ENCODE data around the gene IFNE.
"Not testable (repeated sequence)": the region's sequence is repeated elsewhere in the genome, so short reads cannot be mapped to it uniquely, and the experiment has no call there.

Gene IFNE

DNA sequence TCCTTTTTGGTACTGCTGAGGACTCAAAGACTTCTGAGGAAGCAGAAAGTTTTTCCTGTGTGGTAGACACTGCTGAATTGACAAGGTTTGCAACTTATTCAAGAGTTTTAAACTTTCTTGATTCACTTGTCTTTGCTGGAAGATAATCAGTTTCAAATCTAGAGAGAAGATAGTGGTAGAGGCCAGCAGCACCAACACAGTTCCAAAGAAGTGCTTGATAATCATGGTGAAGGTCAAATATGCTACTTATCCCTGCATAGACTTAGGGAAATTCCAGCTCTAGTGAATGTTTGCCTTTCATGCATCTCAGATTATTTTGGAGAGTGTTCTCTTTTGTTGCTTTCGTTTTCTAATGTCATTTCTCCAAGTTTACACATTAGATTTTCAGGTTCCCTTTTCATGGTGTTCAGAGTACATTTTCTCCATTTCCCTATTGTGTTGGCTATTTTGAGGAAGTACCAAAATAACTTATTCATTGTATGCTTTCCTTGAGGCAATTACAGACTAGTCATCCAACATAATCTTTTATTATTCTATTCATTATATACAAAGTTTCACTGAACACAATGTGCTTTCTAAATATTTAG is 550 bp downstream of the IFNE start:
- DNase-seq = no peak

DNA sequence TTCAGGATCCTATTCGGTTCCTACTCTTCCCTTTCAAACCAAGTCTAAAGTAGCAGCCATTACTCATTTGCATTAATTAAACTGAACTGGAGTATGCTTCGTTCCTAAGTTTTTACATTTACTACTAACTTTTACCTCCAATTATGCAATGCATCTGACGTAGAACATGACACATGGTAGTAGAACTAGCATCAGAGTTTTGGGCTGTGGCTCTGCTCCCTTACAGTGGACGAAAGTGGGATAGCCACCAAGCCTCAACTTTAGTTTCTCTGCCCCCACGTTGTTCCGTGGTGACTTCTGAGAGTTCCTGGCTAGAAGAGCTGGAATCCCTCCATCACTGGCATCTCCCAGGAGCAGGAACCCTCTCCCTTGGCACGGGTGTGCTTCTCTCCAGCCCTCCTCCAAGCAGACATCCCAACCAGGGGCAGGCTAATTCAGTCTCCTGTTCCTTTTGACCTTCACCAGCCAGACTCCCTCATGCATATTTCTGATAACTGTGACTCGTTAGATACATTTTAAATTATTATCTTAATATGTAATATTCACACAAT is 2.9 kb downstream of the IFNE start:
- DNase-seq = no peak

DNA sequence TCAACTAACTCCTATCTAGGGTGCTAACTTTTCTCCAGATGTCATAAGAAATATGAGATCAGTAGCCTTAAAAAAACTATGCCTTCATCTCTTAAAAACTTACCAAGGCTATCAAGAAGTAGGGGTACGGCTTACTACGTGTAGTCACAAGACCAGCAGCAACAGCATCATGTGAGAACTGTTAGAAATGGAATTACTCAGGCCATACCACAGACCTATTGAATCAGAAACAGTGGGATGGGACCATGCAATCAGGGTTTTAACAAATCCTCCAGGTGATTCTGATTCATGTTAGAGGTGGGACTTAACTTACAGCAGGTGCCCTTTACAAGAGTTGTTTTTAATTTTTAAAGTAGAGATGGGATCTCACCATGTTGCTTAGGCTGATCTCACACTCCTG is 4.6 kb downstream of the IFNE start:
- DNase-seq = no peak

DNA sequence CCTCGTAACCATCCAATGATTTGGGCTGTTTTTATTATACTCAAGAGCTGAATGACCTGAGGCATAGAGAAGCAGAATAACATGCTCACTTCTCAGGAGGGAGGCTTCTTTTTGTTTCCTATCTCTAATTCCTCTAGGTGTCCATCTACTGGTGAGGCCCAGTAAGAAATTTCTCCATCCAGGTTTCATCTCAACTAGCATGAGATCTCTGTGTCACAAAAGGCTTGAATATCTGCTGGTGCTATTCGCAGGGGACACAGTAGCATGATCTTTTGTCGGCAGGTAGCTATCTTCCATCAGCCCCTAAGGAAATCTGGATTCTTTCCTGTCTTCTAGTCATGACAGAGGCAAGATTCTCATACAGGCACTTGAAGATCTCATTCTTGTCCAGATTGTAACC is 8.9 kb downstream of the IFNE start:
- no peak for DNase-seq

DNA sequence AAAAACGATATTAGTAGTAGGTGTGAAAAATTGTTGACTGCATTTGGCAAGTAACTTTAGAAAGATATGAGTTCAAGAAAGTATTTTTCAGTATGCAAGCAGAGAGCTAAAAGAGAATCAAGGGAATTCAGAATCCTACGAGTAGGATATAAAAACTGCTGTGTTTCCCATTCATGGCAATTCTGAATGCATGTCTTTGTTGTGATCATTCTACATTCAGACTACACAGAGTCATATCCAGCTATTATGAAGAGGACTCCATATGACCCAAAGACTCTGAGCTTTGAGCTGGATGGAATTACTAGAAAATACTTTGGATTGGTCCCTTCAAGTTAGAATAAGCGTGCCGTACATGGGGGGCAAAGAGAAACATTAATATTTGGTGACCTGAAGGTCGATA is 12.0 kb downstream of the IFNE start:
- no peak for DNase-seq

DNA sequence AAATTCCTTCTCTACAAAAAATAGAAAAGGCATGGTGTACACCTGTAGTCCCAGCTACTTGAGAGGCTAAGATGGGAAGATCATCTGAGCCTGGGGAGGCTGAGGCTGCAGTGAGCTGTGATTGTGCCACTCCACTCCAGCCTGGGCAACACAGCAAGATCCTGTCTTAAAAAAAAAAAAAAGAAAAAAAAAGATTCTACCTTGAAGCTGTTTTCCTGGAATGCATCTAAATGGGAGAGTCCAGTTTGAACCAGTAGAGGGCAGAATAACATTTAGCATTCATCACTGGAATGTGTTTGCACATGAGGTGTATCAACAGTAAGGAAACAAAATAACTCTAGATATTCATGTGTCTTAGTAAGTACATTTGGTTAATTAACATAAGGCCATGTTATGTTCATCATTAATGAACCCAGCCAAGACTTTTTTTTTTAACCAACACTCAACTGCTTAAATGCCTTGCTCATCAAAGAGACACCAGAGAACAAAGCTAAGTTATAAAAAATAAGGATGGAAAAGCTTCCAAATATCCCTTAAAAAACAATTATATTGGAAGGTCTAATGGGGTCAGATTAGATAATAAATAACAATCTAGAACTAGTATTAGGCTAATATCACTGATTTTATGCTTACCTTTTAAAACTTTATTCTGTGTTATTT is 16.1 kb downstream of the IFNE start:
- no peak for DNase-seq

DNA sequence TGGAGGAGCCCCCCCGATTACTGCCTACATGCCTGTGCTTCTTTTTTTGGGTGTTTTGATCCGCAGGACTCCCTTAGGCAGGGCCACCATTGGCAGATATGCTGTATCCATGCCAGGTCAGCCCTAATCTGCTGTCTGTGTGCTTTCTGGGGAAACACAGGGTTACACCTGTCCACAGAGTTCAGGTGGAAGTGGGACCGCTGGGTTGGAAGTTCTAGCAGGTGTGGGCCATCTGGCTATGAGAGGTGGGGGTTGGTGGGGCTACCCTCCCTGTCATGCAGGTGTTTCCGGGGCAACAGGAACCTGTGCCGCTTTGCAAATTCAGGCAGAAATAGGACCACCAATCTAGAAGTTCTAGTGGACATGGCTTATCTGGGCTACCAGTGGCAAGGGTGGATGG is 17.0 kb downstream of the IFNE start:
- no peak for DNase-seq

DNA sequence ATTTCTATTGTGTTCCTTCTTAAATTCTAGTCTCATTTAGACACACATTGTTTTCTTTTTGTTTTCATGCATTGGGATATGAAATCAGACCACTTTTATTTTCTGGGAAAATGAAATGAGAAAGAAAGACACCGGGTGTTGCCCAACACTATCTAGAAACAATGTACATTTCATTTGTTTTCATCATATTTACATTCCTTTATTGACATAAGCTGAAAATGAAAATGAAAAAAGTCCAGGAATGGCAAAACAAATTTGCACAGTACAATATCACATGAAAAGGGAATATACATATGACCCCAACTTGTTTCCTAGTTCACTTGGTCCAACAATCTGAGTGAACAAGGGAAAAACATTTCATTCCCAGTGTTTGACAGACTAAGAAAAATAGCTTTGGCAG is 20.7 kb downstream of the IFNE start:
- no peak for DNase-seq

DNA sequence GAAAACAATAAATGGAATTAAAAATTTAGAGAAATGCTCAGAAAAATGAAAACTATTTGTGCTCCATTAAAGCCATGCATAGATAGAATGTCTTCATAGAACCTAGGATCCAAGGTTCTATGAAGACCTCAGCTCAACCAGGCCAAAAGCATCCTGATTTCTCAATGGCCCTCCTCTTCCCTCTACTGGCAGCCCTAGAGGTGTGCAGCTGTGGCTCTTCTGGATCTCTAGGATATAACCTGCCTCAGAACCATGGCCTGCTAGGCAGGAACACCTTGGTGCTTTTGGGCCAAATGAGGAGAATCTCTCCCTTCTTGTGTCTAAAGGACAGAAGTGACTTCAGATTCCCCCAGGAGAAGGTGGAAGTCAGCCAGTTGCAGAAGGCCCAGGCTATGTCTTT is 26.8 kb downstream of the IFNE start:
- no peak for DNase-seq

DNA sequence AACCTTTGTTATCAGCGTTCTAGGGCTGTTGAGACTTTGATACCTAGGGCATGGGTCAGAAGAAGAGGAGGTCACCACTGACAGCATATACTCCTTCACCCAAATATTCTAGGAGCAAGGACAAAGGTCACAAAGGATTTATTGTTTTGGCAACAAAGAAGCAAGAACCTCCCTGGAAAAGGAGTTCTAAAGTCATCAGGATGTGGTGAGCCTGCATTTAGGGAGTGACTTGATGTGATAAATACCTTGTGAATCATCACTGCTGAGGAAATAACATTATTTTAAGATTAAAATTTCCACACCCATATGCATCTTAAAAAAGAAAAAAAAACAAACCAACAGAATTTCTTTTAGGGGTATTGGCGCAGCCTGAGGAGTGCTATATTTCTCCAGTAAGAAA is 28.0 kb downstream of the IFNE start:
- DNase-seq = no peak

DNA sequence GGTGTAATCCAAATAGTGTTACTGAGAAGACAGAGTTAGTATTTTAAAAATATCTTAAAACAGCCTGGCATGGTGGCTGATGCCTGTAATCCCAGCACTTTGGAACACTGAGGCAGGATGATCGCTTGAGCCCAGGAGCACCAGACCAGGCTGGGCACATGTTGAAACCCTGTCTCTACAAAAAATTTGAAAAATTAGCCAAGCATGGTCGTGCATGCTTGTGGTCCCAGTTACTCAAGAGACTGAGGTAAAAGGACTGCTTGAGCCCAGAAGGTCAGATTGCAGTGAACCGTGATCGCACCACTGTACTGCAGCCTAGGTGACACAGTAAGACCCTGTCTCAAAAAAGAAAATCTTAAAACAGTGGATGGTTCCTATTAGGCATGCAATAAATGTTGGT is 29.4 kb downstream of the IFNE start:
- DNase-seq = no peak

DNA sequence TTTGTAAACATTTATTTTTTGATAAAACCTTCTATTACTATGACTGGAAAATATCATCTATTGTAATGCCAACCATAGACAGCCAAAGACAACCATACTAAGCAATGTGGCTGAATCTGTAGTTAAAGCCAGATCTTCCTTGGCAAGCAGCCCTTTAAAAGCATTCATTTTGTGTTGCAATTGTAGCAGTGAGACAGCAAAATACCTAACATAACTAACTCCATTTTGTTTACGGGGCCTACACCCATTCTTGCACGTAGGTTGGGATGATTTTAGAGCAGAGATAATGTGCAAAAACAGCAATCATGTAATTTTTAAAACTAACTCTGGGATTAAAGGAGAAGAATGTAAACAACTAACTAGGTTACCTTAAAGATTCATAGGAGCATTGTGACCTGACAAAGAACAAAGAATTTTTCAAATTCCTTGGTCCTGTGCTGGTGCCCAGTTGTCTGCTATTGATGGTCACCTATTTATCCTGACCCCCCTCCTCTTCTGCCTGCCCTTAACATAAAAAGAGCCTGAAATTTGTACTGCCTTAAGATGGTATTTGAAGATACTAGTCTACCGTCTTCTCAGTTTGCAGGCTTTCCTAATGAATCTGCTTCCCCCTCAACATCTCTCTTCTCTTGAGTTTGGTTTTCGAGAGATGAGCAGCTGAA is 31.2 kb downstream of the IFNE start:
- DNase-seq = no peak

DNA sequence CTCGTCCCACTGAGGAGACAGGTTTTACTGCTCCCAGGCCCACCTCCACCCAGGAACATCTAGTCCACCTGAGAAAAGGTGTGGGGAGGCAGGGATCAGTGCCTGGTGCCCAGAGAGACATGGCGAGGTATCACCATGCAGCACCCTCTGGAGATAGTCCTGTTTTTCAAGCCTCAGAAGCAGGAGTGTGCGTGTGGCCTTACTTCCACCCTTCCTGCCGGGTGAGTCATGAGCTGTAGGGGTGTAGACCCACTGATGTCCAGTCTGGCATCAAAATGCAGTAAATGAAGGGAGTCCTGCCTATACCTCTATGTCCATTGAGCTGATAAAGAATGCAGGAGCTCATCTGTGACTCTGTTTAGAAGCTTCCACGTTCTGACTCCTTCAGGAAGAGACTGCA is 32.8 kb downstream of the IFNE start:
- DNase-seq = not testable (repeated sequence)

DNA sequence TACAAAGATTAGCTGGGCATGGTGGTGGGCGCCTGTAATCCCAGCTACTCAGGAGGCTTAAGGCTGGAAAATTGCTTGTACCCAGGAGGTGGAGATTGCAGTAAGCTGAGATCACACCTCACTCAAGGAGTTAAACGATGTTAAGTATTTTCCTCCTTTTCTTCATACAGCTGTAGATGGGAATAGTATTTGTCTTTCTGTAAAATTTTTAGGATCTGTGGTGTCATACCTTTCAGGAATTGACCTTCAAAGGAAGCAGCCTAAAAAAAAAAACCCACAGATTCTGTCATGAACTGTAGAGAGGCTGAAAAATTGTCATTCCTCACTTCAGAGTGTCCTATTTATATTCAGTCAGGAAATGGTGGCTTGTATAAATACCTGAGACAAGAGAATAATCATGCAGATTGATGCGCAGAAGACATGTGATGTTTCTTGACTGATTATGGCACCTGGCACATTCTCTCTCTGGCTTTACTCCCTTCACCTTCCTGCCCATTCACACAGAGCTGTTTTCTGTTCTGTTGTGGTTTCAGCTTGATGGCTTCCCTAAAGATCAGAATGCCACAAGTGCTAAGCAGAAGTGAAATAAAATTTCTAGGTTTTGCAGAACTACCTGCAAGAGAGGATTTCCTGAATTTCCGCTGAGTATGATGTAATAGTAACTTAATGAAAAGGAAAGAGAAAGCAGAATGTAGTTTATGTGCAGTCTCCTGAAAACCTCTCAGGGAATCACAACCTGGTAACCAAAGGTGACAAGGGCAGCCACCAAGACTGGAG is 38.1 kb downstream of the IFNE start:
- DNase-seq = no peak

DNA sequence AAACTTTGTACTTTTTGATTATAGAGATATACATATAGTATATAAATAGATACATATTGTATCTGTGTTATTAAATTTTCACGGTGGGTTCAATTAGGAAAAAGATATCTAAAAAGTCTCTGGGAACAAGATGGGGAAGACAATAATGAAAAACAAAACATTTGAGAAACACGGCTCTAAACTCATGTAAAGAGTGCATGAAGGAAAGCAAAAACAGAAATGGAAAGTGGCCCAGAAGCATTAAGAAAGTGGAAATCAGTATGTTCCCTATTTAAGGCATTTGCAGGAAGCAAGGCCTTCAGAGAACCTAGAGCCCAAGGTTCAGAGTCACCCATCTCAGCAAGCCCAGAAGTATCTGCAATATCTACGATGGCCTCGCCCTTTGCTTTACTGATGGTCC is 42.0 kb downstream of the IFNE start, which contains the start of gene IFNA1:
Gene IFNA1 (plus strand): TSS at position 301 of the 400 bp plus-strand sequence. CDS start 69 bp downstream, at position 370.
- DNase-seq = no peak

DNA sequence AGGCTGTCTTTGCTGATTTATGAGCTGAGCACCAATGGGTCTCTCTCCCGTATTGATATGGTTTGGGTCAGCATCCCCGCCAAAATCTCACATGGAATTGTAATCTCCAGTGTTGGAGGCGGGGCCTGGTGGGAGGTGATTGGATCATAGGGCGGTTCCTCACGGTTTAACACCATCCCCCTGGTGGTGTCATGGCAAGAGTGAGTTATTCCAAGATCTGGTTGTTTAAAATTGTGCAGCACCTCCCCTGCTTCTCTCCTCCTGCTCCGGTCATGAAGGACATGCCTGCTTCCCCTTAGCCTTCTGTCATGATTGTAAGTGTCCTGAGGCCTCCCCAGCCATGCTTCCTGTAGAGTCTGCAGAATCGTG is 47.1 kb downstream of the IFNE start:
- not testable (repeated sequence) for DNase-seq

DNA sequence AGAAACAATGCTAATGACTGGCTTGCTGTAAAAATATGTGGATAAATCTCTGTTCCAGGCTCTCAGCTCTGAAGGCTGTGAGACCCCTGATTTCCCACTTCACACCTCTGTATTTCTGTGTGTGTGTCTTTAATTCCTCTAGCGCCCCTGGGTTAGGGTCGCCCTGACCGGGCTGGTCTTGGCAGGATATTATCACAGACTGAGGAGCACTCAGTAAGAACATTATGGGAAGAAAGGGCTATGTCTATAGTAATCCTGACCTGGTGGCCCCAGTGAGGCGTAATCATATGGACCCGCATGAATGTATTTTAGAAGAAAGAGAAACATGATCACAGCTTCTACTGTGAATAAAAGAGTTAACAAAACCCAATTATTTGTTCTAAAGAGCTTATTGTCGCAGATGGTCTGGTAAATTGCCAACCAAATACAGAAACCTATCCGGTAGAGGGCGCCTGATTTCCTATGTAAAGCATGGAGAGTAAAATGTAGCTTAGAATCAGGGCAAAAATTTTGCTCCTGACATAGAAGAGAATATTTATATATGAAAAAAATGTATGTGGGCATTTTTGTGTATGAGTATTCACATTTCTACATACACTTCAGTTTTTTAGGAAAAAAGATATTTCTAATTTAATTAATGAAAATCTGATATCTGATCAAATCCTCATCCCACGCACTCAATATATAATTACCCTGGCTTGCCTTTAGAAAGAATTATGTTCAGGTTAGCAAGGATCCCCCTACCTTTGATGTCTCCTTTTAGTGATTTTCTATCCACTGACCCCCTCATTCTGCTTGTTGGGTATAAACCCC is 47.7 kb downstream of the IFNE start:
- DNase-seq = no peak

DNA sequence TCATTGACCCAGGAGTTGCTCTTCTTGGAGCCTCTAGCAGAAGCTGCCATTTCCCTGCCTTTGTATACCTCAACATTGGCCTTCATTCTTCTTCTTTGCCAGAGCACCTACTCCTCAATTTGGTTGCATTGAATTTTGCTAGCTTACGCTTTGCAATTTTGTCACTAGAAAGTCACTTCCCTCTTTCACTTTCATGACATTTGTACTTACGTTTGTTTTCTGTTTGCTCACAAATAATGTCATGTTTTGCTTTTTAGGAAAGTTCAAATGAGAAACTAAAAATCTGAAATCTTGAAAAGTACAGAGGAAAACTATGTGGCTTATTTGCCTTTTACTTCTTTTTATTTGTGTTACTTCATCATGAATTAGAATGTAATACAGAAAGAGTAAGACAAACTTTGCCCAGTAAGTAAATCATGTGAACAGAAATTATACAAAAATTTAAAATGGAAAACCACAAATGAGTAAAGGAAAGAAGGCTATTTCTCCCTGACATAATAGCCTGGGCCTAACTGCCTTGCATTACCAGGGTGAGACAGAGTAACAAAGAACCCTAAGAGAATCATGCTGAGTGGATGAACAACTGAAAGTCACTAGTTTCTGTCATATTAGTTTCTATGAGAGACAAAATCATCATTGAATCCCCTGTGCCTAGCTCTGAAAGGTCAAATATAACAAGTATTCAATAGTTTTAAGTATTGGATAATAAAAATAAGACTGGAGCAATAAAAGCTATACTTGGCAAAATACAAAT is 49.3 kb downstream of the IFNE start:
- no peak for DNase-seq

Data from right hindlimb (tissue), 1 donor.